ENCODE measurements around the gene C1orf232. TPM values are rescaled to one million over a fixed set of nuclear protein-coding genes. Genes with fewer than 3 reads are reported as not detected.

The C1orf232 gene
- total and polyA plus RNA-seq, 2 of the 4 experiments (the other 2 are of a cell fraction), result not detected

DNA sequence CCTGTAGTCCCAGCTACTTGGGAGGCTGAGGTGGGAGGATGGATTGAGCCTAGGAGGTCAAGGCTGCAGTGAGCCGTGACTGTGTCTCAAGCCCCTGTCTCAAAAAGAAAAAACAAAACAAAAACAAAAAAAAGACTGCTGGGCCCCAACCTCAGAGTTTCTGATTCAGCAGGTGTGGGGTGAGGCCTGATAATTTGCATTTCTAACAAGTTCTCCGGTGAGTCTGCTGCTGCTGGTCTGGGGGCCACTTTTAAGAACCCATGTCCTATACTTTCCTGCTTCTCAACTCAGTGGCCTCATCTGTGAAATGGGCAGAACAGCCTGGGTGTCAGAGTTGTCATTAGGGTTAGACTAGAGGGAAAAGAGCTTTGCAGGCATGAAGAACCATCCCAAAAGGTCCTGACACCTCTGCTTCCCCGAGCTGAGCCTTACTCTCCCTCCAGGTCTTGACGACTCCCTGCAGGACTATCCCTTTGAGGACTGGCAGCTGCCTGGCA is 11.3 kb upstream of the C1orf232 start:
- no peaks in the 10 kb centered on the region for H3K4me1 ChIP-seq (ENCODE audit: control insufficient read depth, insufficient read depth, low read length)
- H3K23ac ChIP-seq (ENCODE audit: low read depth, low read length), result no peak overlapping the region
- DNase-seq, result no peak
- H3K9ac ChIP-seq (ENCODE audit: low read depth, low read length), result no peak overlapping the region
- POLR2A ChIA-PET (ENCODE audit: unreplicated experiment), result no interaction called here
- dilution Hi-C loops (cut with HindIII; ENCODE audit: low sequenced_read_pairs, unreplicated experiment), result no loop called here
- H3K36me3 ChIP-seq (ENCODE audit: control insufficient read depth, insufficient read depth, low read length), result no peaks in the 10 kb centered on the region
- no peak overlapping the region for H2BK15ac ChIP-seq (ENCODE audit: low read depth, low read length)
- in situ Hi-C loops (cut with MboI; ENCODE audit: low sequenced_read_pairs), result no loop called here
- no peak overlapping the region for H3K4me2 ChIP-seq (ENCODE audit: low read depth, low read length)
- no peak overlapping the region for H3K56ac ChIP-seq (ENCODE audit: extremely low read depth, insufficient read depth, low read length)
- no peak overlapping the region for H4K5ac ChIP-seq (ENCODE audit: low read depth, low read length)
- WGBS, 2 experiments (ENCODE audit: extremely low coverage in 2 of 2, insufficient read length in 1 of 2), result no CpG with 5 or more reads among the region's 4 CpGs
- no peak overlapping the region for H2BK5ac ChIP-seq (ENCODE audit: low read depth, low read length, poor library complexity, severe bottlenecking)
- H4K91ac ChIP-seq (ENCODE audit: insufficient read depth, low read depth, low read length), result no peak overlapping the region
- H3K4me3 ChIP-seq (ENCODE audit: insufficient read depth, low read depth, low read length), result no peak overlapping the region
- H3K27me3 ChIP-seq (ENCODE audit: control insufficient read depth, insufficient read depth, low read length), result no peaks in the 10 kb centered on the region; the same call in 1 of the 2 replicates
- H3K9me3 ChIP-seq (ENCODE audit: control insufficient read depth, insufficient read depth, low read length), result no peaks in the 10 kb centered on the region
- no peaks in the 10 kb centered on the region for H4K20me1 ChIP-seq (ENCODE audit: insufficient read depth, low read length)
- H2BK120ac ChIP-seq (ENCODE audit: low read depth, low read length), result no peak overlapping the region
- no peak overlapping the region for H3K4ac ChIP-seq (ENCODE audit: low read depth, low read length)
- no peak overlapping the region for H3K18ac ChIP-seq (ENCODE audit: low read depth, low read length)
- no peak overlapping the region for H2AFZ ChIP-seq (replicated peaks; ENCODE audit: low read length, poor library complexity)
- no peaks in the 10 kb centered on the region for H3K9me1 ChIP-seq (ENCODE audit: insufficient read depth, low read length)
- H3K14ac ChIP-seq (replicated peaks; ENCODE audit: low read depth, low read length), result no peak overlapping the region
- H3K79me1 ChIP-seq (ENCODE audit: low read depth in 1 of 2, low read length in 2 of 2), result no peaks in the 10 kb centered on the region
- CTCF ChIA-PET, result no interaction called here
- H2AK9ac ChIP-seq (replicated peaks; ENCODE audit: low read depth, low read length, poor library complexity), result no peak overlapping the region
- intact Hi-C loops (cut with micrococcal nuclease), result no loop called here
- H2AK5ac ChIP-seq (ENCODE audit: low read depth, low read length), result no peak overlapping the region
- BruUV-seq (replicated peaks), result no TSS peak
- ATAC-seq (ENCODE audit: low read depth), result no peak
- TF ChIP-seq RCOR1 (IDR thresholded peaks at IDR 0.05; ENCODE audit: insufficient replicate concordance, low read length) (no peak), MAZ (IDR thresholded peaks at IDR 0.05; ENCODE audit: borderline replicate concordance, low read depth, low read length) (no peak), RAD21 (IDR thresholded peaks at IDR 0.05; ENCODE audit: low read length) (no peak), MXI1 (IDR thresholded peaks at IDR 0.05; ENCODE audit: borderline replicate concordance, low read depth, low read length) (no peak), FOS (IDR thresholded peaks at IDR 0.05; ENCODE audit: low read depth, low read length) (no peak), RFX5 (IDR thresholded peaks at IDR 0.05; ENCODE audit: low read depth, low read length) (no peak), ELK1 (IDR thresholded peaks at IDR 0.05; ENCODE audit: borderline replicate concordance, low read depth, low read length) (no peak), SMC3 (IDR thresholded peaks at IDR 0.05; ENCODE audit: low read depth, low read length) (no peak), POLR2A (IDR thresholded peaks at IDR 0.05; ENCODE audit: low read depth, low read length) (no peak), CEBPB (IDR thresholded peaks at IDR 0.05; ENCODE audit: low read depth, low read length) (no peak), BHLHE40 (IDR thresholded peaks at IDR 0.05; ENCODE audit: low read depth, low read length) (no peak), CHD1 (IDR thresholded peaks at IDR 0.05; ENCODE audit: low read depth, low read length) (no peak), NFE2L2 (IDR thresholded peaks at IDR 0.05; ENCODE audit: low read depth, low read length) (no peak), MAFK (IDR thresholded peaks at IDR 0.05; ENCODE audit: low read depth, low read length) (no peak), USF2 (IDR thresholded peaks at IDR 0.05; ENCODE audit: low read depth, low read length) (no peak)
- TF ChIP-seq, protein P1, sequence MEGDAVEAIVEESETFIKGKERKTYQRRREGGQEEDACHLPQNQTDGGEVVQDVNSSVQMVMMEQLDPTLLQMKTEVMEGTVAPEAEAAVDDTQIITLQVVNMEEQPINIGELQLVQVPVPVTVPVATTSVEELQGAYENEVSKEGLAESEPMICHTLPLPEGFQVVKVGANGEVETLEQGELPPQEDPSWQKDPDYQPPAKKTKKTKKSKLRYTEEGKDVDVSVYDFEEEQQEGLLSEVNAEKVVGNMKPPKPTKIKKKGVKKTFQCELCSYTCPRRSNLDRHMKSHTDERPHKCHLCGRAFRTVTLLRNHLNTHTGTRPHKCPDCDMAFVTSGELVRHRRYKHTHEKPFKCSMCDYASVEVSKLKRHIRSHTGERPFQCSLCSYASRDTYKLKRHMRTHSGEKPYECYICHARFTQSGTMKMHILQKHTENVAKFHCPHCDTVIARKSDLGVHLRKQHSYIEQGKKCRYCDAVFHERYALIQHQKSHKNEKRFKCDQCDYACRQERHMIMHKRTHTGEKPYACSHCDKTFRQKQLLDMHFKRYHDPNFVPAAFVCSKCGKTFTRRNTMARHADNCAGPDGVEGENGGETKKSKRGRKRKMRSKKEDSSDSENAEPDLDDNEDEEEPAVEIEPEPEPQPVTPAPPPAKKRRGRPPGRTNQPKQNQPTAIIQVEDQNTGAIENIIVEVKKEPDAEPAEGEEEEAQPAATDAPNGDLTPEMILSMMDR (conservative IDR thresholded peaks at IDR 0.05; ENCODE audit: low read depth, low read length), result no peak
- H2BK20ac ChIP-seq (ENCODE audit: low read depth, low read length), result no peak overlapping the region
- no peak overlapping the region for H4K8ac ChIP-seq (ENCODE audit: low read depth in 2 of 2, low read length in 2 of 2)
- no peak overlapping the region for H3K27ac ChIP-seq (ENCODE audit: insufficient read depth, low read length)

Data from IMR-90 (cell line).